Adrenal gland (tissue), 12 donors: ENCODE measurements around the gene OTUB2. TPM values are rescaled to one million over a fixed set of nuclear protein-coding genes. Genes with fewer than 3 reads are reported as not detected.
A peak's percentile ranks its signal among the peaks of the same experiment; 100 is the strongest.

ENCODE experiments used
- DNase-seq, 7 donors: peaks; one replicate each; pipeline ENCODE4 v3.0.0-alpha.2; 2019 to 2020
- H3K27ac ChIP-seq, 5 donors: fragments of 200-600 bp; sonication (generic) in 4 of 5; 1 replicate in 3 of 5; 2 replicates in 2 of 5; pipeline versions ENCODE4 v1.5.1 to v1.8.0; 2016 to 2020; ENCODE audit warnings: mild to moderate bottlenecking in 1 of 5
- H3K27me3 ChIP-seq: fragments of 200-600 bp; 2 replicates; pipeline ENCODE4 v1.8.0; 2021
- H3K36me3 ChIP-seq, 2 donors: fragments of 200-600 bp; replicated peaks in 1 of 2; 1 replicate in 1 of 2; 2 replicates in 1 of 2; pipeline versions ENCODE4 v1.5.1 to v1.8.0; 2018 to 2022
- H3K4me1 ChIP-seq, 2 donors: fragments of 200-600 bp; replicated peaks in 1 of 2; 1 replicate in 1 of 2; 2 replicates in 1 of 2; pipeline versions ENCODE4 v1.5.1 to v1.8.0; 2018 to 2021
- H3K4me3 ChIP-seq, 4 donors: fragments of 200-600 bp; sonication (generic) in 3 of 4; one replicate each; pipeline ENCODE4 v1.5.1; 2016 to 2018
- H3K9me3 ChIP-seq, 3 donors: fragments of 200-600 bp; sonication (generic) in 1 of 3; replicated peaks in 1 of 3; 1 replicate in 2 of 3; 2 replicates in 1 of 3; pipeline versions ENCODE4 v1.5.1 to v1.8.0; 2016 to 2021
- POLR2A ChIP-seq, 2 donors: fragments of 450-650 bp; IDR thresholded peaks; one replicate each; pipeline ENCODE4 v1.6.1; 2017; ENCODE audit warnings: antibody characterized with exemption in 2 of 2, mild to moderate bottlenecking in 2 of 2, moderate library complexity in 1 of 2
- WGBS, 4 donors: extraction: QIAGEN DNeasy Blood & Tissue Kit in 2 of 4; methylation state at CpG; one replicate each; pipeline versions ENCODE4 v1.1.5 to v1.1.7; 2013 to 2017; 5-methylcytosine and 5-hydroxymethylcytosine counted together
- intact Hi-C, 2 donors: fragments of 100-400 bp; cut with DNase I; formaldehyde crosslinking; loops; one replicate each; pipeline versions ENCODE4 v1.14.1 to v1.15.0; 2022 to 2023
- polyA plus RNA-seq, 3 donors: library from polyadenylated mRNA; stranded (reverse); fragments of 200-250 nt in 2 of 3; fragments of 350-450 nt in 1 of 3; fragmentation: Illumina TruSeq in 1 of 3; extraction: RNeasy Lipid Tissue Mini Kit (QIAGEN cat#74804) in 1 of 3; gene quantifications; one replicate each; pipeline ENCODE4 v1.2.3, GENCODE V29; 2013 to 2014
- total RNA-seq, 9 donors: library from RNA; depleted of rRNA in 4 of 9; stranded (reverse); fragments of >200 nt in 4 of 9; fragments of 120-200 nt in 1 of 9; fragmentation: NEBNext Ultra II Directional in 1 of 9; extraction: Animal tissue kit (Norgen Biotek cat#: 25700) in 1 of 9; gene quantifications; one replicate each; pipeline versions ENCODE4 v1.1.0 to v1.2.4, GENCODE V29; 2013 to 2023
- TF ChIP-seq, protein P1 (sequence below), 6 experiments: fragments of 450-650 bp in 4 of 6; fragments of 200-600 bp in 2 of 6; sonication (generic) in 1 of 6; IDR thresholded peaks; 1 replicate in 5 of 6; 2 replicates in 1 of 6; pipeline versions ENCODE4 v1.5.1 to v1.8.0; 2016 to 2021; ENCODE audit warnings: antibody characterized with exemption in 6 of 6, mild to moderate bottlenecking in 2 of 6, moderate library complexity in 1 of 6
- donor health status: healthy with polysubstance abuse.
- donor health status: Bipolar disorder and iron deficiency.
- donor health status: DM: yes; HTN: yes; CAD: no.
- donor health status: DM: no; HTN: no; CAD: no.
- donor health status: DM: no; HTN: no; CAD: no.
- donor health status: DM: yes; HTN: yes; CAD: no.

OTUB2 gene
- total and polyA plus RNA-seq, 12 donors: 0.17 to 10.7 (median 1.5) TPM

DNA sequence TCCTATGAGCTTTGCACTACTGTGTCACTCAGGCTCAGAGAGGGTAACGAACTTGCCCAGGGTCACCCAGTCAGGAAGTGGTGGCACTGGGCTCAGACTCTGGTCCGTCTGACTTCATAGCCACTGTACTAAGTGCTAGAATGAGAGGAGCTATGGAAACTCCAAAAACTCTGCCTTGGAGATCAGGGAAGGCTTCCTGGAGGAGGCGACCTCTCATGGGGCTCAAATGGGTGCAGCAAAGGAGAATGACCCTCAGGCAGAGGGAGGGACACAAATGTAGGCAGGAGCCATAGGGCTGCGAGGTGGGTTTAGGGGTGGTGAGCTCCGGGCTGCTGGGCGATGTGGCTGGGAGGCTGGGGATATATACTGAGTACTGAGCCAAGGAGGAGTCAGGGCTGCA is 25.9 kb upstream of the OTUB2 start:
- Histone ChIP-seq H3K27ac (no peak overlapping the region), H3K9me3 (no peaks in the 10 kb centered on the region), H3K4me3 (no peak overlapping the region), H3K36me3 (no peaks in the 10 kb centered on the region), H3K27me3 (peaks cover 7% of the 10 kb centered on the region), H3K4me1 (peaks cover 0 to 6% of the 10 kb centered on the region in 2 donors)
- no peak for TF ChIP-seq POLR2A (IDR thresholded peaks at IDR 0.05)
- TF ChIP-seq, protein P1, sequence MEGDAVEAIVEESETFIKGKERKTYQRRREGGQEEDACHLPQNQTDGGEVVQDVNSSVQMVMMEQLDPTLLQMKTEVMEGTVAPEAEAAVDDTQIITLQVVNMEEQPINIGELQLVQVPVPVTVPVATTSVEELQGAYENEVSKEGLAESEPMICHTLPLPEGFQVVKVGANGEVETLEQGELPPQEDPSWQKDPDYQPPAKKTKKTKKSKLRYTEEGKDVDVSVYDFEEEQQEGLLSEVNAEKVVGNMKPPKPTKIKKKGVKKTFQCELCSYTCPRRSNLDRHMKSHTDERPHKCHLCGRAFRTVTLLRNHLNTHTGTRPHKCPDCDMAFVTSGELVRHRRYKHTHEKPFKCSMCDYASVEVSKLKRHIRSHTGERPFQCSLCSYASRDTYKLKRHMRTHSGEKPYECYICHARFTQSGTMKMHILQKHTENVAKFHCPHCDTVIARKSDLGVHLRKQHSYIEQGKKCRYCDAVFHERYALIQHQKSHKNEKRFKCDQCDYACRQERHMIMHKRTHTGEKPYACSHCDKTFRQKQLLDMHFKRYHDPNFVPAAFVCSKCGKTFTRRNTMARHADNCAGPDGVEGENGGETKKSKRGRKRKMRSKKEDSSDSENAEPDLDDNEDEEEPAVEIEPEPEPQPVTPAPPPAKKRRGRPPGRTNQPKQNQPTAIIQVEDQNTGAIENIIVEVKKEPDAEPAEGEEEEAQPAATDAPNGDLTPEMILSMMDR (IDR thresholded peaks at IDR 0.05): no peak
- no peak for DNase-seq
- WGBS, 4 donors: 61 to 84% (median 76%) methylated on average over 6 of the region's 6 CpGs
- intact Hi-C loops: loop anchor here in 1 of 2 donors (5.0 kb wide), 1 partner anchor 58 kb away; no protein-coding TSS in a partner anchor

DNA sequence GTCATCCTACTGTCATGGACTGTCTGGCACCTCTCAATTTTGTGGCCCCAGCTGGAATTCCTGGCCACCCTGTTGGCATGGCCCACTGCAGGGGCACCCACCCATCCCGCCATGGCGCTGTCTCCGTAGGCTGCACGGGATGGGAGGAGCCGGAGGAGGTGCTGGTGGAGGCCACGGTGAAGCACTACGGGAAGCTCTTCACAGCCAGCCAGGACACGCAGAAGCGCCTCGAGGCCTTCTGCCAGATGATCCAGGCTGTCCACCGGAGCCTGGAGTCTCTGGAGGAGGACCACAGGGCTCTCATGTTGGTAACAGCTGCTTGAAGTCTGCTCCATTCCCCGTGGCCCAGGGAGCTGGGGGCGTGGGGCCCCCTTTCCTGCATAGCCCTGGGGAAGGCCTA is 25.1 kb upstream of the OTUB2 start:
- intact Hi-C loops: loop anchor here in 1 of 2 donors (5.0 kb wide), 1 partner anchor 59 kb away; no protein-coding TSS in a partner anchor
- no peak overlapping the region for H3K27ac ChIP-seq

DNA sequence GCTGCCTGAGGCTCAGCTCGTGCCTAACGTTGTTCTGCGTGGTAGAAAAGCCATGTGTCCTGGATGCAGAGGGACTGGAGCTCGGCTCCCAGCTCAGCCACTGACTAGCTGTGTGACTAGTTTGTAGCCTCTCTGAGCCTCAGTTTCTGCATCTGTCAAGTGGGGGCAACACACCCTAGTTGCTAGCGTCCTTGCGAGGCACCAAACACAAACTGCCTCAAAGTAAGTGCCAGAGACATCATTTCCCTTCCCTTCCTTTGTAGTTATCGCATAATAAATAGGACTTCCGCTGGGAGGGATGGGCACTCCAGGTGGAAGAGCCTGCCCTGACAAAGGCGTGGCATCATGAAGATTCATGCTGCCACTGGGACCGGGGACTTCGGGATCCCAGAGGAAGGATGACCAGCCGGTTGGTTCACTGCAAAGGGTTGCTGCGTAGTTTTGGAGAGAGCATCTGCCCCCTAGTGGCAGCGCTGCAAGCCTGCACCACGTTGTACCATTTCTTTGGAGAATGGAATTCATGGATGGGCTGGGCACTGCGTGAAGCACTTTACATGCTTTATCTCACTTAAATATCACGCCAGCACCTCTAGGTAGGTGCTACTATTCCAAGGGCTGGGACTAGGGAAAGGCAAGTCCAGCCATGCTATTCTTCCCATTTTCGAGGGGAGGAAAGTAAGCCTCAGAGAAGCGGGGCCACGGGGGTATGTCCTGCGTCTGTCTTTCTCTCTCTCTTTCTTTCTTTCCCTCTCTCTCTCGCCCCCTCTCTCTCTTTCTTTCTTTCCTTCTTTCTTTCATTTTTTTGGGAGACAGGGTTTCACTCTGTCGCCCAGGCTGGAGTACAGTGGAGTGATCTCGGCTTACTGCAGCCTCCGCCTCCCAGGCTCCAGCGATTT is 24.4 kb upstream of the OTUB2 start:
- H3K36me3 ChIP-seq: no peaks in the 10 kb centered on the region
- H3K4me1 ChIP-seq: no peaks in the 10 kb centered on the region
- 39 to 59% (median 46%) methylated on average over 21 to 26 of the region's 26 CpGs for WGBS, 4 donors
- no peaks in the 10 kb centered on the region for H3K9me3 ChIP-seq
- DNase-seq: peak; percentile 65 to 84 (median 69)
- no peak for TF ChIP-seq POLR2A (IDR thresholded peaks at IDR 0.05)
- TF ChIP-seq, protein P1 (IDR thresholded peaks at IDR 0.05): peak; percentile 94 to 99 (median 96)
- no peak overlapping the region for H3K27ac ChIP-seq
- intact Hi-C loops: loop anchor here in 1 of 2 donors (5.0 kb wide), 1 partner anchor 59 kb away; no protein-coding TSS in a partner anchor
- no peak overlapping the region for H3K4me3 ChIP-seq
- H3K27me3 ChIP-seq: peaks cover 7% of the 10 kb centered on the region

More for the DNA sequence above, 25.1 kb upstream of the OTUB2 start:
- Histone ChIP-seq H3K36me3 (no peaks in the 10 kb centered on the region), H3K27me3 (peaks cover 7% of the 10 kb centered on the region), H3K4me3 (no peak overlapping the region), H3K9me3 (no peaks in the 10 kb centered on the region), H3K4me1 (no peaks in the 10 kb centered on the region)
- WGBS, 4 donors: 62 to 83% (median 69%) methylated on average over 6 to 13 of the region's 13 CpGs; no CpG with 5 or more reads in 1 of the 4 donors
- no peak for DNase-seq
- TF ChIP-seq POLR2A (IDR thresholded peaks at IDR 0.05): no peak

DNA sequence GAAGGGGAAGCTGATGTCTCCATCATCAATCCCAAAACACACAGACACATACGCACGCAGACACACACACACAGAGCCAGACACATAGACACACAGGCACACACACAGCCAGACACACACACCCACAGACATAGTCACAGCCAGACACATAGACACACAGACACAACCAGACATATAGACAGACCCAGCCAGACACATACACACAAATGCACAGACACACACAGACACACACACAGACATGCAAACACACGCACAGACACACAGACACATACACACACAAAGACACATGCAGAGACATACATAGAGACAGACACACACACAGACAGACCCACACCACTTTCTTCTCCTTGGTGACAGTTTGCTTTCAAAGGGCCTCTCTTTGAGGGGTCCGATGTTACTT is 22.7 kb upstream of the OTUB2 start:
- Histone ChIP-seq H3K27ac (no peak overlapping the region), H3K4me1 (no peaks in the 10 kb centered on the region), H3K4me3 (no peak overlapping the region), H3K27me3 (peaks cover 7% of the 10 kb centered on the region), H3K36me3 (no peaks in the 10 kb centered on the region), H3K9me3 (no peaks in the 10 kb centered on the region)
- DNase-seq: no peak
- 63 to 95% (median 72%) methylated on average over 4 of the region's 4 CpGs for WGBS, 4 donors
- TF ChIP-seq, protein P1 (IDR thresholded peaks at IDR 0.05): no peak
- TF ChIP-seq POLR2A (IDR thresholded peaks at IDR 0.05): no peak
- intact Hi-C loops: loop anchor here in 1 of 2 donors (5.0 kb wide), 1 partner anchor 61 kb away; no protein-coding TSS in a partner anchor
